VCaP (cell line): ENCODE measurements around the gene GHRH.

ENCODE experiments used
- H3K27ac ChIP-seq: fragments of 450-650 bp; 2 replicates; pipeline ENCODE4 v1.5.1; 2017
- TF ChIP-seq, protein P1 (sequence below): fragments of 450-650 bp; conservative IDR thresholded peaks from 2 replicates; pipeline ENCODE4 v1.5.1; 2017; ENCODE audit warnings: mild to moderate bottlenecking, moderate library complexity

Gene GHRH

DNA sequence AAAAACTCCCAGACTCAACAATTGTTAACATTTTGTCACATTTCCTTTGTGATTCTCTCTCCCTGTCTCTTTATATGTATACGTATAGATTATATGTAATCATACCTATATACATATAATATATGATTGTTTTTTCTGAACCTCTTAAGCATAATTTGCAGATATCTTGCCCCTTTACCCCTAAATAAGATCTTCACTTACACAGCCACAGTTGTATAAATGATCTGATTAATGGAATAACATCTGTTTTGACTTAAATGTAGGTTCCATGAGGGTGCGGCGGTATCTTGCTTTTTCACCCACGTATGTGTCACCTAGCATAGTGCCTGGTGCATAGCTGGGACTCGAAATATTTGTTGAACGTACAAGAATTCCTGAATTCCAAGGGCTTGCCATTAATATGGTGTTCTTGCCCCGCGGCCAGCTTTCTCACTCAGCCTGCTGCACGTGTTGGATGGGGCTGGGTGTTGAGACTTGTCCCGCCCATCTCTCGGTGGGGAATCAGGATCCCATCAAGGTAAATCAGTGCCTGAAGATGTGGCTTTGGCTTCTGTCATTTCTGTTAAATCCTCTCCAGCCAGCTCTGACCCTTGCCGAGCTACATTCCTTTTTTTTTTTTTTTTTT, 17.5 kb upstream of the GHRH start:
- no peak overlapping the region for H3K27ac ChIP-seq
- TF ChIP-seq, protein P1, sequence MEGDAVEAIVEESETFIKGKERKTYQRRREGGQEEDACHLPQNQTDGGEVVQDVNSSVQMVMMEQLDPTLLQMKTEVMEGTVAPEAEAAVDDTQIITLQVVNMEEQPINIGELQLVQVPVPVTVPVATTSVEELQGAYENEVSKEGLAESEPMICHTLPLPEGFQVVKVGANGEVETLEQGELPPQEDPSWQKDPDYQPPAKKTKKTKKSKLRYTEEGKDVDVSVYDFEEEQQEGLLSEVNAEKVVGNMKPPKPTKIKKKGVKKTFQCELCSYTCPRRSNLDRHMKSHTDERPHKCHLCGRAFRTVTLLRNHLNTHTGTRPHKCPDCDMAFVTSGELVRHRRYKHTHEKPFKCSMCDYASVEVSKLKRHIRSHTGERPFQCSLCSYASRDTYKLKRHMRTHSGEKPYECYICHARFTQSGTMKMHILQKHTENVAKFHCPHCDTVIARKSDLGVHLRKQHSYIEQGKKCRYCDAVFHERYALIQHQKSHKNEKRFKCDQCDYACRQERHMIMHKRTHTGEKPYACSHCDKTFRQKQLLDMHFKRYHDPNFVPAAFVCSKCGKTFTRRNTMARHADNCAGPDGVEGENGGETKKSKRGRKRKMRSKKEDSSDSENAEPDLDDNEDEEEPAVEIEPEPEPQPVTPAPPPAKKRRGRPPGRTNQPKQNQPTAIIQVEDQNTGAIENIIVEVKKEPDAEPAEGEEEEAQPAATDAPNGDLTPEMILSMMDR = no peak

DNA sequence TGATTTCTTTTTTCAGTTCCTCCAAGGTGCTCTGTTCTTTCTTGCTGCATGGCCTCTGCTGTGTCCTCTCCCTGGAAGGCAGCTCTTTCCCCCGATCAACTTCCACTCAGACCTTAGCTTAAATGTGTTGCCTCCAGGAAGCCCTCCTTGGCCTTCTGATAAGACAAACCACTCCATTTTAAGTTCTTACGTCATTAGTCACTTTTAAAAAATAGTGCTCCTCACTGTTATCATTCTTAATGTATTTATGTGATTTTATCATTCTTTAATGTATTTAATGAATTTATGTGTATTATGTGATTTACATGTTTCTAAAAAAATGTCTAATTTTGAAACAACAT, 15.6 kb upstream of the GHRH start:
- TF ChIP-seq, protein P1 = no peak

DNA sequence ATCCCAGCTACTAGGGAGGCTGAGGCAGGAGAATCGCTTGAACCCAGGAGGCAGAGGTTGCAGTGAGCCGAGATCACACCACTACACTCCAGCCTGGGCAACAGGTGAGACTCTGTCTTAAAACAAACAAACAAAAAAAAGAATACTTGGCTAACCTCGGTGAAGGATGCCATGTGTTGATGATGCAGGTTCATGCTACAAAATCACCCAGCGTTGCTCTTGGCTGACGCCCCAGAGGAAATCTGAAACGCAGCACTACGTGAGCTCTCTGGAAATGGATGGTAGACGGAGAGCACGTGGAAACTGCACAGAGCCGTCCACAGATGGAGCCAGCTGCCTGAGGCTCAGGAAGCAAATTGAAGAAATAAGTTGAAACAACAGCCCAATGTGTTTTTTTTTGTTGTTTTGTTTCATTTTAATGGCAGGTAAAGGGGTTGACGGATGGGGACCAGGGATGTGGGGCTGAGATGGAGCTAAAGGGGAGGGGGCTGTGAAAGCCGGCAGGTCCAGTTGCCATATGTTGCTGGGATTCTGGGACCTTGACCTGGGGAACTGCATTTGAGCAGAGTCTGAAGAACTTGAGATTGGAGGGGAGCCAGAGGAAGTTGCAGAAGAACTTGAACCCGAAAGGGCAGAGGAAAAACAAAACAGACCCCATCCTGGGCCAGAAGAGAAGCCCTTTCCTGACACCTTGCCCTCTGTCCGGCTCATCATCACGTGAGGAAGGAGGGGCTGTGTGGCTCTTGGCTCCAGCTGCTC, 15.1 kb upstream of the GHRH start:
- H3K27ac ChIP-seq = peak overlapping the region; percentile 36; the same call in 1 of the 2 replicates
- TF ChIP-seq, protein P1 = peak; percentile 64

More for the DNA sequence above, 15.6 kb upstream of the GHRH start:
- peak overlapping the region; percentile 36; the same call in 1 of the 2 replicates for H3K27ac ChIP-seq

DNA sequence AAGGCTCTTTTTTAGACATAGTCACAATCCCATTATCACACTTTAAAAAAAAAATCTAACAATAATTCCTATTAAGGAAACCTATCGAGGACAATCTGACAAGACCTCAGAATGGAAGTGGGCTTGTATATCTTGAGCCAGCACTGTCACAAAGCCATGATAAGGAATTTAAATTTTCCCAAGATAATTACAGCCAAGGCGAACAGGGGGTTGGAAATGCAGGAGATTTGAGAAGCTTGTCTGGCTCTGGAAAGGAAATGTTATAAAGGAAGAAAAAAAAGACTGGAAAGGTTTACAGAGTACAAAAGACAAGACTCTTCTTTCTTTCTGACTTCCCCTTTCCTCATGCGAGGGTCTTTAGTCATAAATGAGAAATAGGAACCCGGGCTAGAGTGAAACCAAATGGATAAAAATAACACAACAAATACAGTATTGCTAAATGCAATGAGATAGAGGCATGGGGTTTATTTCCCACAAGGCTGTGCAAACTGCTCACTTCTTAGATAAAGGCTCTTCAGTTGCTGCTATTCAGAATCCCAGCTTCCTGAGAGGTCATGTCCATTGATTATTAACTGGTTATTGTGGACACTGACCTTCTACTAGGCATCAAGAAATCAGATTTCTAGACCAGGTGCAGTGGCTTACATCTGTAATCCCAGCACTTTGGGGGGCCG, 13.4 kb upstream of the GHRH start:
- TF ChIP-seq, protein P1 = no peak
- no peak overlapping the region for H3K27ac ChIP-seq

DNA sequence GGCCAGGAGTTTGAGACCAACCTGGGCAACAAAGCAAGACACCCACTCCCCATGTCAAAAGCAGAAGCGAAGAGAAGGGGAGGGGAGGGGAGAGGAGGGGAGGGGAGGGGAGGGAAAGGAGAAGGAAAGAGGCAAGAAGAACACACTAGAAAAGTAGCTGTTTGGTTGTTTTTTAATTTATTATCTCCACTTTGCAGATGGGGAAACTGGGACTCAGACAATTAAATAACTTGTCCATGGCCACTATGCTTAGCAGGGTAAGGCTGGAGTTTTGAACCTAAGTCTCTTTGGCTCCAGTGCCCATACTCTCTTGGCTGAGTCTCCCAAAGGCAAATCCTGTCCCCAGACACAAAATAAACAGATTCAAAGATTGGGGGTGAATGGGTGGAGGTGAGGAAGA, 12.4 kb upstream of the GHRH start:
- TF ChIP-seq, protein P1 = no peak

DNA sequence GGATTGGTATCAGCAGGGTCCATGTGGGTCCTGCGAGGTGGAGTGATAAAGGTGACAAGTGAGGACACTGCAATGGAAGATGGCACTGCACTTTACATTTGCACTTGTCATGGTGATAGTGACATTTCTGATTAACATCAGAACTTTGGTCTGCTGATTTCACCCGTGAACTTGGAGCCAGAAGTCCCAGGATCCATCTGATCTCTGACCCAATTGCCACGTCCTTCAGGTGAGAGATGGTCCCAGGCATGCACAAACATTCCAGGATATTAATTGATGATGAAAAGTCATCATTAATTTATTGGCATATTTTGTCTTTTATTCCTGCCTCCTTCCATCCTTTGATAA, 9.8 kb upstream of the GHRH start:
- no peak overlapping the region for H3K27ac ChIP-seq

More for the DNA sequence above, 12.4 kb upstream of the GHRH start:
- H3K27ac ChIP-seq = no peak overlapping the region

More for the DNA sequence above, 9.8 kb upstream of the GHRH start:
- TF ChIP-seq, protein P1 = no peak
